Fibroblast of villous mesenchyme (primary cell): ENCODE results near the gene PLAC9. TPM values are rescaled to one million over a fixed set of nuclear protein-coding genes. Genes with fewer than 3 reads are reported as not detected.
A peak's percentile ranks its signal among the peaks of the same experiment; 100 is the strongest.
"Not testable (repeated sequence)": the region's sequence is repeated elsewhere in the genome, so short reads cannot be mapped to it uniquely, and the experiment has no call there.

Experiments used
- DNase-seq: peaks from one replicate; pipeline ENCODE4 v3.0.0-alpha.2; 2010; ENCODE audit warnings: low read depth
- H3K4me3 ChIP-seq: 2 replicates; pipeline ENCODE4 v1.5.1; 2011; ENCODE audit warnings: low read depth, mild to moderate bottlenecking, low read length
- CTCF ChIP-seq: IDR thresholded peaks from 2 replicates; pipeline ENCODE4 v1.5.1; 2012; ENCODE audit warnings: low read depth, mild to moderate bottlenecking, low read length; ENCODE audit not compliant: insufficient read depth
- total RNA-seq: library from RNA; depleted of rRNA; stranded (reverse); fragments of >200 nt; gene quantifications from 2 replicates; pipeline ENCODE4 v1.2.3, GENCODE V29; 2012

Gene PLAC9
- 0.43 and 0.64 TPM in 2 replicates for total RNA-seq

- no peak for TF ChIP-seq CTCF
- no peak for DNase-seq
- peak within 1 kb of the TSS; percentile 56 for H3K4me3 ChIP-seq
Observed at GRCh38 chr10:80132299-80133139, at the start of gene PLAC9. Gene PLAC9 (plus strand): TSS chr10:80132730. CDS start chr10:80132763, 33 bp downstream.

GRCh38 chr10:80090121-80090520 lies 42.4 kb upstream of the PLAC9 start:
- DNase-seq = no peak

GRCh38 chr10:80094231-80094630 lies 38.3 kb upstream of the PLAC9 start:
- no peak for TF ChIP-seq CTCF
- no peak overlapping the region for H3K4me3 ChIP-seq
- peak; percentile 58 for DNase-seq

More at GRCh38 chr10:80090121-80090520, 42.4 kb upstream of the PLAC9 start:
- H3K4me3 ChIP-seq = no peak overlapping the region
- no peak for TF ChIP-seq CTCF

- DNase-seq, H3K4me3 ChIP-seq: not testable (repeated sequence)
Observed at GRCh38 chr10:80098272-80098671, 34.3 kb upstream of the PLAC9 start.

GRCh38 chr10:80099295-80099694 lies 33.2 kb upstream of the PLAC9 start:
- H3K4me3 ChIP-seq = not testable (repeated sequence)

GRCh38 chr10:80100116-80100515 lies 32.4 kb upstream of the PLAC9 start:
- H3K4me3 ChIP-seq = no peak overlapping the region
- TF ChIP-seq CTCF = no peak
- no peak for DNase-seq

More at GRCh38 chr10:80099295-80099694, 33.2 kb upstream of the PLAC9 start:
- not testable (repeated sequence) for DNase-seq

- no peak for TF ChIP-seq CTCF
- no peak for DNase-seq
- no peak overlapping the region for H3K4me3 ChIP-seq
Observed at GRCh38 chr10:80100861-80101695, 31.5 kb upstream of the PLAC9 start.
